ENCODE results near the gene HOTAIR.

Gene HOTAIR

GRCh38 chr12:53940443-53941014 lies 34.2 kb downstream of the HOTAIR start:
- DNase-seq, result no peak

GRCh38 chr12:53939141-53940108 lies 35.3 kb downstream of the HOTAIR start:
- DNase-seq, result no peak

GRCh38 chr12:53938326-53939140 lies 36.2 kb downstream of the HOTAIR start, which contains the start of gene HOXC13:
Gene HOXC13, plus strand, starts transcription at chr12:53938831. Its CDS starts 76 bp downstream, at chr12:53938907.
- no peak for DNase-seq

- DNase-seq, result no peak
These were observed 37.0 kb downstream of the HOTAIR start for GRCh38 chr12:53937596-53938325.

GRCh38 chr12:53937099-53937498 lies 37.7 kb downstream of the HOTAIR start:
- DNase-seq, result no peak

- DNase-seq, result no peak
These were observed 39.1 kb downstream of the HOTAIR start for GRCh38 chr12:53935383-53936341.

- DNase-seq, result no peak
These were observed 41.8 kb downstream of the HOTAIR start for GRCh38 chr12:53932915-53933314.

GRCh38 chr12:53931844-53932581 lies 42.7 kb downstream of the HOTAIR start:
- no peak for DNase-seq

- DNase-seq, result no peak
These were observed 44.0 kb downstream of the HOTAIR start for GRCh38 chr12:53930591-53931255.

- DNase-seq, result no peak
These were observed 45.2 kb downstream of the HOTAIR start for GRCh38 chr12:53929527-53929926.

GRCh38 chr12:53928054-53928835 lies 46.5 kb downstream of the HOTAIR start:
- no peak for DNase-seq

- no peak for DNase-seq
These were observed 47.3 kb downstream of the HOTAIR start for GRCh38 chr12:53927220-53928029.

GRCh38 chr12:53924521-53925405 lies 50.0 kb downstream of the HOTAIR start:
- DNase-seq, result no peak

GRCh38 chr12:53916788-53917655 lies 57.7 kb downstream of the HOTAIR start:
- no peak for DNase-seq

Data from CD4-positive, alpha-beta T cell treated with Interleukin-10 for 1 hour (primary cell).